Astrocyte of the cerebellum (primary cell): ENCODE measurements around the gene NKD2.

Experiments used
- DNase-seq: peaks from one replicate; pipeline ENCODE4 v3.0.0-alpha.2; 2011; ENCODE audit warnings: low read depth
- H3K4me3 ChIP-seq: 2 replicates; pipeline ENCODE4 v1.5.1; 2011; ENCODE audit warnings: mild to moderate bottlenecking, low read depth, low read length, moderate library complexity
- in situ Hi-C: cut with HindIII; loops from 2 replicates; pipeline ENCODE4 v1.10.0; 2017; ENCODE audit warnings: low sequenced_read_pairs
- TF ChIP-seq, protein P1 (sequence below): IDR thresholded peaks from 2 replicates; pipeline ENCODE4 v1.5.1; 2012; ENCODE audit warnings: low read length, low read depth, moderate library complexity, mild to moderate bottlenecking; ENCODE audit errors: missing control alignments

The NKD2 gene

DNA sequence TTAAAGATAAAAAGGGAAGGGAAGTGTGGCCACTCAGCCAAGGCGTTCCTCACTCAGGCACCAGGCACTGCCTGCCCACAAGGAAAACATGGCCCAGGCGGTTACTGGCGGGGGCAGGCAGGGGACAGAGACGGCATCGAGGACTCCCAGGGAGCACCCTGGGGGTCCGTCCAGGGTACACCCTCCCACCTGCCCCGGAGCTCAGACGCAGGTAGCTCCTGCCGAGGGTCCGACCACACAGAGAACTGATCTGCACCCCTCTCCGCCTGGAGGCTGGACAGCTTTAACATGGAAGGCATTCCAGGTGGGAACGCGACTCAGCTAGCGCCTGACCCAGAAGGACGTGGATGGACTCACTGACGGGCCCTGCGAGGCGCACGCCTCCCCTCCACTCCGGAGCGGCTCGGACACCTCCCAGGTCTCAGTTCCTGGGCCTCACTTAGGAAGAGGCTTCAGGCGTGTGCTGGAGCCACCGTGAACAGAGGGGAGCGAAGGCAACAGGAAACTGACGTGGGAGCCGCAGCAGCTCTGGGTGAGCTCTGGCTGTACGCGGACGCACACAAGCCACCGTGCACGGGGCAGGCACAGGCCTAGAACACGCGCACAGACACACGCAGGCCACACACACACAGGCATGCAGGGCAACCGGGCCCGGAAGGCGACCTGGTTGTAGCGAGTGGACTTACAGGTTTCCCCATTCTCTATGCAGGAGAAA lies 47.5 kb downstream of the NKD2 start:
- in situ Hi-C loops, result no loop called here
- no peak overlapping the region for H3K4me3 ChIP-seq
- TF ChIP-seq, protein P1, sequence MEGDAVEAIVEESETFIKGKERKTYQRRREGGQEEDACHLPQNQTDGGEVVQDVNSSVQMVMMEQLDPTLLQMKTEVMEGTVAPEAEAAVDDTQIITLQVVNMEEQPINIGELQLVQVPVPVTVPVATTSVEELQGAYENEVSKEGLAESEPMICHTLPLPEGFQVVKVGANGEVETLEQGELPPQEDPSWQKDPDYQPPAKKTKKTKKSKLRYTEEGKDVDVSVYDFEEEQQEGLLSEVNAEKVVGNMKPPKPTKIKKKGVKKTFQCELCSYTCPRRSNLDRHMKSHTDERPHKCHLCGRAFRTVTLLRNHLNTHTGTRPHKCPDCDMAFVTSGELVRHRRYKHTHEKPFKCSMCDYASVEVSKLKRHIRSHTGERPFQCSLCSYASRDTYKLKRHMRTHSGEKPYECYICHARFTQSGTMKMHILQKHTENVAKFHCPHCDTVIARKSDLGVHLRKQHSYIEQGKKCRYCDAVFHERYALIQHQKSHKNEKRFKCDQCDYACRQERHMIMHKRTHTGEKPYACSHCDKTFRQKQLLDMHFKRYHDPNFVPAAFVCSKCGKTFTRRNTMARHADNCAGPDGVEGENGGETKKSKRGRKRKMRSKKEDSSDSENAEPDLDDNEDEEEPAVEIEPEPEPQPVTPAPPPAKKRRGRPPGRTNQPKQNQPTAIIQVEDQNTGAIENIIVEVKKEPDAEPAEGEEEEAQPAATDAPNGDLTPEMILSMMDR, result no peak
- no peak for DNase-seq

DNA sequence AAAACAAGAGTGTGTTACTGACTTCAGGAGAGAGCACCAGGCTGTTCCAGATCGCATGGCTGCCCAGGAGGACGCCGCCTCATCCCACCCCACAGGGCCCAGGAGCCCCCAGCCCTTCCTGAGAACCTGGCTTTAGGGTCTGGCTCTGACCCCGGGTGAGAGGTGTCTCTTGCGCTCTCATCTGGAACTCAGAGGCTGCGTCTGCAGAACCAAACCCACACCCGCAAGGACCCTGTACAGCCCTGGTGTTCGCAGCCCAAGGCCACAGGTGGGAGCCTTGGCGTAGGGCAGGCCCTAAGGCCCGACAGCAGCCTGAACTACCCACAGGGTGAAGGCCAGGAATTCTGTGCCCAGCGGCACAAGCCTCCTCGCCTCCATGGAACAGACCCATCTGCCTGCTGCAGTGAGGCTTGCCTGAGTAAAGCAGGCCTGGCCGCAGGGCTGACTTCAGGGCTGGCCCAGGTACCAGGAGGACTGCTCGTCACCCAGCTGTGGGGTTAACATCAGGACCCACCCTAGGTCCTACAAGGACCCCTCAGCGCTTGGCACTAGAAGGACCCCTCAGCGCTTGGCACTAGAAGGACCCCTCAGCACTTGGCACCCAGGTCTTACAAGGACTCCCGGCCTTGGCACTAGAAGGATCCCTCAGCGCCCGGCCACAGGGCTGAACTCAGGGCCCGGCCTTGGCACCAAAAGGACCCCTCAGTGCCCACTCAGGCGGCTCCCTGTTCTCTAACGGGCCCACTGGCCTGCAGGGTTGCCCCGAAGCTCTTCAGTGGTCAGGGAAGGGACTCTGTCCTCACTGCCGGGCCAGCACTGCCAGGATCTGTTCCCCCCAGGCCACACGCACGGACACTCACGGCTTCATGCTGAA lies 48.2 kb downstream of the NKD2 start:
- no peak overlapping the region for H3K4me3 ChIP-seq
- DNase-seq, result no peak
- TF ChIP-seq, protein P1, result no peak
- in situ Hi-C loops, result no loop called here

DNA sequence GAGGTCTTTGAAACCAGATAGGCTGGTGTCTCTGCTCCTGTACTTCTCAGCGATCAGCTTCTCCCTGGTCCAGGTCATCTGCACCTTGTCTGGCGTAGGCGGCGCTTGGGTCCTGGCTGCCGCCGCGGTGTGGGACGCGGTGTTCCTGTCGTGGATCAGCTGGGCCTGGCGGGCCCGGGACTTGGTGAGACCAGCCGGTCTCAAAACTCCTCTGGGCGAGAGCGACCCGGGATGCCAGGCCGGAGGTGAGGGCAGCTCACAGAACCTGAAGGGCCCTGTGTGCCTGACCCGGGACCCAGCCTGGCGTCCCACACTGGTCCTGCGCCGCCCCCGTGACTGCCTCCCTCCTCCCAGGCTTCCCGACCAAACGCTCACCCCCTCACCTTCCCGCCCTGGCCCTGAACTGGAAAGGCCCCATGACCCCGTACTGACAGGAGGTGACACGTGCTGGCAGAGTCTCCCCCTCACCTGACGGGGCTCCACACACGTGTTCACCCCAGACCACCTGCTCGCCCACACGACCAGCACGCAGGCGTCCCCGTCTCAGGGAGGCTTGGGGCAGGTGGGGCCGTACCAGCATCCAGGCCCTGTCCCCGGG lies 49.0 kb downstream of the NKD2 start:
- no peak for DNase-seq
- TF ChIP-seq, protein P1, result no peak
- no peak overlapping the region for H3K4me3 ChIP-seq
- in situ Hi-C loops, result no loop called here

DNA sequence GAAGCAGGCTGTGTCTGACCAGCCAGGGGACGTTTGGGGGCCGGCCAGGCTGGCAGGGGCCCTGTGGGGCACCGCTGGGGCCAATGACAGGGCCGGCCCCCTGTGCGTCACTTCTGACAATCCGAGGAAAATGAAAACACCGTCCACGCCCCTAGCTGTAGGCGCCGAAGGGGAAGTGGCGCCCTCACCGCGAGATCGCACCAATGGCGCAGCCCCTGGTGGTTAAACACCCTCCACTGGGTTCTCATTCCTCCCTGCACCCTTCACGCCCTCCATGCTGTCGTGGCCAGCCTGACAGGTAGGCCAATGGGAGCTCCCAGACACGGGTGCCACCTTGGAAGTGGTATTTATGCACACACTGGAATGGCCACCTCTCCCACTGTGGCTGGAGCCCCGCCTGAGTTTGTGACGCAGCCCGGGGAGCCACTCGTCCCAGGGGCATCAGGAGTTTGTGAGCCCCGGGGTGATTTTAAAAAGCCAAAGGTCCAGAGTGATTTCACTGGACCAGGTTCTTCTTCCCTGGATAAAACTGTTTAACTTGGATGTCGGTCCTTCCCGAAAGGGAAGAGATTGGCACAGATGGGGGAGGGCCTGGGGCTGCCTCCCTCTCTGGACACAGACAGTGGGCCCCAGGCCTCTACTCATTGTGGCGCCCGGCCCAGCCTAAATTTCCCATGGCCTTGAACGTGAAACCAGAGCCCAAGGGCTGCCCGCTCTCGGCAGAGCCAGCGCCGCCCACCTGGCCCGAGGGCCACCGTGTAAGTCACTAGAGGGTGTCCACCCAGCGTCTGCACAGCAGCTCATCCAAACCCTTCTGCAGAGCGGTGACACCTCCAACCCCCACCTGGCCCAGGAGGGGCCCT lies 49.7 kb downstream of the NKD2 start:
- TF ChIP-seq, protein P1, result no peak
- H3K4me3 ChIP-seq, result no peak overlapping the region
- DNase-seq, result no peak
- in situ Hi-C loops, result no loop called here

DNA sequence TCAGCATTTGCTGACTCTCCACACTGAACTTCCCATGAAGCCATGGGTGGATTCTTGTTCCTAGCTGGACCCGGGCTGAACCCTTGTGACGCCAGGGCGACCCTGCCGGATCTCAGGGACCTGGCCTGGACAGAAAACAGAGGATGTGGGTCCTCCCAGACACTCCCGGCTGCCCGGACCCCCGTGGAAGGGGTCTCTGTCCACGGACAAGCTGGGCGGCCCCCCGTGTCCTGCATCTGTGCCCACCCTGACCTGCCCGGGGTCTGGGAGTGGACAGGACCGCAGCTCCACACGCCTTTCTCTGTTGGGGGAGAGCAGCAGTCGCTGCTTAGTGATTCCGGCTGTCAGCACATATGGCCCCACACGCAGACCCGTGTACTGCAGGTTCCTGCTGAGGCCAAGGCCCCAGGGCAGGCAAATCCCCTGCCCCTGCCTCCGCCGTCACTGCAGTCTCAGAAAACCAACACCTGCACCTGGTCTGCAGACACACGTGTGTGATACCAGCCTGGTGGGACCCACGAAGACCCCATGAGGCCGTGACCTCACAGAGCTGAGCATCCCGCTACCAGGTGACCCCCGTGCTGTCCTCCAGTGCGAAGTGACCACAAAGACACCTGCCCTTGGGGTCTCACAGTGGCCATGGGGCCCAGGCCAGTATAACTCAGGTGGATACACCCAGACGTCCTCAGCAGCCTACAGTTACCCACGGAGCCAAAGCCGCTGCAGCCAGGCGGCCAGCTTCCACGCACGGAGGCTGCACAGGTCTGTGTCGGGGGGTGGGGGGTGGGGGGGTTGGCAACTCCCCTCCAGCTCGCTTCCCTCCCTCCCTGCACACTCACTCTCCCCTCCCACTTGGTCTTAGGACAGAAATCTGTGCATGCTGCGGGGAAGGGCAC lies 50.6 kb downstream of the NKD2 start:
- TF ChIP-seq, protein P1, result no peak
- no peak overlapping the region for H3K4me3 ChIP-seq
- DNase-seq, result no peak
- in situ Hi-C loops, result no loop called here
